ENCODE results near the gene MAP6.

Gene MAP6

DNA sequence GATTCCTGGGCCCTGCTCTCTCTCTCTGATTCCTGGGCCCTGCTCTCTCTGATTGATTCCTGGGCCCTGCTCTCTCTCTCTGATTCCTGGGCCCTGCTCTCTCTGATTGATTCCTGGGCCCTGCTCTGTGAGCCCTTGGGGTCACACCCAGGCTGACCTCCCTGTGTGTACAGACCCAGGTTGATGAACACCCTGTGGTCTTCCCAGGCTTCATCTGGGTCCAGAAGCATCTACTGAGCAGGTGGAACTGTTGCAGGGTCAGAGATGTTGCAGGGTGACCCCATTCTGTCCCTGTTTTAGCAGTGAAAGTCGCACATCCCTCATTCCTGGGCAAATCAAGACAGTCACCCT lies 126.8 kb downstream of the MAP6 start:
- no peak for DNase-seq

GRCh38 chr11:75541193-75542087 lies 127.4 kb downstream of the MAP6 start:
- no peak for DNase-seq

DNA sequence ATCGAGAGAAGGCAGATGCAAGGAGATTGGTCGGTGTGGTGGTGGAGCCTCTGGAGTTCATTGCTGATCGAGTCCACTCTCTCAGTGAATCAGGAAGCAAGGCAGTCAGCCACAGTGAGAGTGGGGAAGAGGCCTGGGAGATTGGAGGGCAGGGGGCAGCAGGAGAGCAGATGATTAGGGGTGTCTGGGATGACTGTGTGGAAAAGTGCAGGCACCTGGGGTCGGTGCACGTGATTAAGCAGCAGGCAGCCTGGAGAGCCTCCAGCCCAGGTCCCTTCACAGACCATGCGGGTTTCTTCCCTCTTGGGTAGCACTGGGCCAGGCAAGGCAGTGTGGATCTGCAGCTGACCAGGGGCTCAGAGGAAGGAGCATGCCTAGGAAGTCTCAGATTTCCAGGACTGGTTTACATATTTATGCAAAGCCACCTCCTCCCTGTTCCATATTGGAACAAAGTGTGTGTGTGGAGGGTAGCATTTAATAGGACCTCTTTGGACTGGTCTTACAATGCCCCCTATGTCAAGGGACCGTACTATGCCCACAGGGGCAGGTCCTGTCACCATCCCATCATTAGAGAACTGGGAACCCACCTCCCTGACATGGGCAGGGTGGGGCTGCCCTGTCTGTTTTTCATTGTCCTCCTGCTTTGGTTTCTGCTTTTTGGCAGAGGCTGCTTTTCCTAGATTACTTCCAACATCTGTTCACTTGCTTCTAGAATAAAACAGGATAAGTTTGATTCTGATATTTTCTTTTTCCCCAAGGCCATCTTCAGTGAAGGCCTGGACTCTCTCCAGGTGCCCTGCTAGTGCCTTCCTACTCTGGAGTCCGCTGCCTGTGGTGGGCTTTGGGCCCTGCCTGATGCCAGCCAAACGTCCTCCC lies 129.1 kb downstream of the MAP6 start:
- DNase-seq = no peak

DNA sequence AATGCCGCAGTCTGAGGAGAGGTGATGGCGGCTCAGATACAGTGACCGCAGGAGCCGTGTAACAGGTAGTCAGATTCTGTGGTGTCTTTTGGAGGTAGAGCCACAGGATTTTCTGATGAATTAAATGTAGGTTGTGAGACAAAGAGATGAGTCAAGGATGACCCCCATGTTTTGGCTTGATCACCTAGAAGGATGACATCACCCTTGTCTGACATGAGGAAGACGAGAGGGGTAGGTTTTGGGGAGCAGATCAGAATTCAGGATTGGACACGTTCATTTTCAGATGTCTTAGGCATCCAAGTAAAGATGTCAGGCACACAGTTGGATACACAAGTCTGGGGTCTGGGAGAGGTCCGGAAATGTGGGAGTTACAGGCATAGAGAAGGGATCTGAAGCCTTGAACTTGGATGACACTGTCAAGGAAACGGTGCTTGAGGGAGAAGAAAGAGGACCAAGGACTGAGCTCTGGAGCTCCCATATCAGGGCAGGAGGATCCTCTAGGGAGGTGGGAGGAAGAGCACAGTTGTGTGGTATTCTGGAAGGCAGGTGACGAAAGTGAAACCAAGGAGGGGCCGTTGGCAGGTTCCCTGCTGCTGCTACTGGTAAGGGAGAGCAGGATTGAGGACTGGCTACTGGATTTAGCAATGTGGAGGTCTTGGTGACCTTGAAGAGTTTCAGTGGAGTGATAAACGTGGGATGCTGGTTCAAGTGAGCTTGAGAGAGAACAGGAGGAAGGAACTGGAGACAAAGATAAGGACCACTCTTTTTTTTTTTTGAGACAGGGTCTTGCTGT lies 130.5 kb downstream of the MAP6 start:
- DNase-seq = no peak

DNA sequence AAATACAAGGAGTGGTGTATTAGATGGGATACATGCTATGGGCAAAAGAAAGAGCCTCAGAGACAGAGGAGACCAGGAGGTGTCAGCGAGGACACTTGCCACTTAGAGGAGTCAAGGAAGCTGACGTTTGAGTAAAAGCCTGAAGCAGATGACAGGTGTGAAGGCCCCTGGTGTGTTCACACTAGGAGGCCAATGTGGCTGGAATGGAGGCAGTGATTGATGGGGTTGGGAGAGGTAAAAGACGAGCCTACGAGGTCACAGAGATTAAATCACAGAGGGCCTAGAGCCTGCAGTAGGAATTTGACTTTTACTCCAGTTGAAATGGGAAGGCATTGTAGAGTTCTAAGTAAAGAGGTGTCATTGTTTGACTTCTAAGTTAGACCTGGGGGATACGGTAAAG lies 131.1 kb downstream of the MAP6 start:
- DNase-seq = no peak

Measured in stimulated activated CD4-positive, alpha-beta T cell treated with anti-CD3 and anti-CD28 coated beads, Interleukin-1b, Interleukin-23, amount 100 ng/mL, for 48 hours (primary cell).